ENCODE results near the gene GPD2. TPM values are rescaled to one million over a fixed set of nuclear protein-coding genes. Genes with fewer than 3 reads are reported as not detected.

The GPD2 gene
- total and polyA plus RNA-seq, 2 donors, result 7.9 to 56.0 TPM

DNA sequence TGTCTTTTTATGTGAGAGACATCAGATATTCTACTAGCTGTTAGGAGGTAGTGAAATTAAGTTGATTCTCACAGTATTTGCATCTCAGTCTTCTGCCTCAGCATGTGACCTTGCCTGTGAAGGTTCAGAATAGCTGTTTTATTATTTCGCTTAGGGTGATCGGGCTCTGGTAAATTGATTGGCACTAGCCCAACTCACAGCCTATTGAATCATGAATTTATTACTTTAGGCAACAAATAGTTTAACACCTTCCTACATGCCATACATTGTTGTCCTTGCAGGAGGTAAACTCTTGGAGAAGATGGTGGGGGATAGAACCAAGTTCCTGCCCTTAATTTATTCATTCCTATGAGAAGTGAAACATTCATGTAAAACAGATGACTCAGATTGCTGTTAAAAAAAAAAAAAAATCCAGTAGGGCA is 101.9 kb downstream of the GPD2 start:
- Histone ChIP-seq H3K36me3 (ENCODE audit: insufficient read depth) (no peaks in the 10 kb centered on the region), H3K4me1 (ENCODE audit: insufficient read depth) (no peaks in the 10 kb centered on the region), H3K4me3 (ENCODE audit: low read depth, low read length) (no peak overlapping the region), H3K27ac (ENCODE audit: low read depth) (no peak overlapping the region)
- WGBS, result 97% methylated on average over 2 of the region's 2 CpGs
- DNase-seq (ENCODE audit: extremely low spot score), result no peak

DNA sequence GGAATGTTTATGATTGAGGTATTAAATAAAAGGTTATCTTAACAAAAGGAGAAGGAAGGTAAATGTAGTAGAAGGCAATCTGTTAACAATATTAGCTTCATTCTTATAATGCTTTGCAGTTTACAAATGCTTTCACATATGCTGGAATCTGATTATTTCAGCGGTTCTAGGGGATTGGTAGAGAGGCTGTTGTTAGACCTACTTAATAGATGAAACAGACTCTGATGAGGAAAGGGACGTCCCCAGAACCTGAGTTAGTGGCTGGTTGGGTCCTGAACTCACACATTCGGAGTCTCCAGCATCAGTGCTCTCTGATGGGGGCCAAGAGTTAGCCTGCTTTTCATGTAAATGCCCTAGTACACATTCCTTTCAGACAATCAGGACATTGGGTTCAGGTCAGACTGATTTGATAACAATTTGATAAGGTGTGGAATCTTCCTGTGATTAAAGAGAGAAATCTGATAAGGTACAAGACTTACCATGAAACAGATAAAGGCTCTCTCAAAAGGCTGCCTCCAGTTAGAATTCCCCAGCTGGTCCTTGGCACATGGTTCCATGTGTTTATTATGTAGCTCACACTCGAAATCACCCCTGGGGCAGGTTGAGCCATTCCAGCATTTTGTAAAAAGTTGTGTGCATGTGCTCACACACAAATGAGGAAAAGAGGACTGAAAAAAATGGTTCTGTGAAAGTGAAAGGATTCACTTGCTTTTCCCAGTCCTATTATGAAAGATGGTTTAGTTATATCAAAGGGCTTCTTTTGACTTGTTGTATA is 103.1 kb downstream of the GPD2 start:
- 70% methylated on average over 4 of the region's 4 CpGs for WGBS
- DNase-seq (ENCODE audit: extremely low spot score), result no peak
- no peaks in the 10 kb centered on the region for H3K36me3 ChIP-seq (ENCODE audit: insufficient read depth)
- H3K4me1 ChIP-seq (ENCODE audit: insufficient read depth), result no peaks in the 10 kb centered on the region
- no peak overlapping the region for H3K27ac ChIP-seq (ENCODE audit: low read depth)
- H3K4me3 ChIP-seq (ENCODE audit: low read depth, low read length), result no peak overlapping the region

DNA sequence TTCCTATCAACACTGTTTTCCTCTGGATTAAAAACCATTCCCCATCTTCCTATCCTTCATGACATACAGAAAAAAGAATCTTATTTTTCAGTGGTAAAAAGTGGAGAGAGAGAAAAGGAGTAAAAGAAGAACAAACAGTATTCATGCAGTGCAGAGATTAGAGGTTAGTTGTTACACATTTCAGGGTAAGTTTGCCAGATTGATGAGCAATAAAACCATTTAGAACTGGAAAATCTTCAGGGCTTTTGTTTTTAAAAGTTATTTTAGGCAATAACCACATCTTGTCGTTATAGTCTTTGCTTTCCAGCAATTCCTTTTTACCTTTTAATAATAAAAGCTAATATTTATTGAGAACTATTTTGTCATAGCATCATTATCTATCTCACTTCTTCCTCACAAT is 104.5 kb downstream of the GPD2 start:
- H3K4me1 ChIP-seq (ENCODE audit: insufficient read depth), result no peaks in the 10 kb centered on the region
- 27% methylated on average over 1 of the region's 1 CpG for WGBS

DNA sequence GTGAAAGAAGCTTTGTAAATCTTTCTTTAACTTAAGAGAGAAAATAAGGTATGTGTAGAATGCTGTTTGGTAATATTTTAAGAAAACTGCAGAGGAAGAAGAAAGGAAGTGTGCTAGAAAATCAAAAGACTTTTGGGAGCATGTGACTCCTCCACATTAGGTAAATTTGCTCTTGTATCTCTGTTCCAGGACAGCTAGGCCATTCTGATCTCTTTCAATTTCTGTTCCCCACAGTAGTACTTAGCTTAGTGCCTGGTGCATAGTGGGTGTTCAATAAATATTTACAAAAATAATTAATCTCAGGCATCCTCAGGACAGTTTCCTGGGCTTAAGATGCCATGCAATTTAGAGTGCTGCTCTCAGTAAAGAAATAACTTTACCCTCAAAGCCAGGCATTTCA is 105.0 kb downstream of the GPD2 start:
- Histone ChIP-seq H3K4me1 (ENCODE audit: insufficient read depth) (no peaks in the 10 kb centered on the region), H3K27ac (ENCODE audit: low read depth) (no peak overlapping the region), H3K36me3 (ENCODE audit: insufficient read depth) (no peaks in the 10 kb centered on the region), H3K4me3 (ENCODE audit: low read depth, low read length) (no peak overlapping the region)
- no peak for DNase-seq (ENCODE audit: extremely low spot score)

More for the DNA sequence above, 104.5 kb downstream of the GPD2 start:
- DNase-seq (ENCODE audit: extremely low spot score), result no peak
- Histone ChIP-seq H3K4me3 (ENCODE audit: low read depth, low read length) (no peak overlapping the region), H3K36me3 (ENCODE audit: insufficient read depth) (no peaks in the 10 kb centered on the region), H3K27ac (ENCODE audit: low read depth) (no peak overlapping the region)

DNA sequence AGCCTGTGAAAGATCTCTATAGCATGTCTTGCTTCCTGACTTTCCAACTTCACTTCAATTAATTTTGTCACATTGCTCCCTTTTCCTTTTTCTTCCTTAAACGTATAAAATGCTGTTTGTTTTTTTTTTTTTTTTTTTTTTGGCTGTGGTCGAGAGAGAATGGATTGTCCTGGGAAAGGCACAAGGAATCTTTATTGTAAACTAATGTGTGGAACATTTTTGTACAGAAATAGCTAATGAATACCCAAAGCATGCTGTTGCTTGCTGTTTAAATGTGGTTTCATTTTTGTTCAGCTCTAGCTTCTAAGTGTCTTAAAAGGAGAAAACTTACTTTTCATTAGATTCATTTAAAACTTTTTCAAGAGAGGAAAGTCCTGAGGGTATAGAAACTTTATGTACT is 105.5 kb downstream of the GPD2 start:
- 20% methylated on average over 2 of the region's 2 CpGs for WGBS
- DNase-seq (ENCODE audit: extremely low spot score), result no peak
- no peak overlapping the region for H3K4me3 ChIP-seq (ENCODE audit: low read depth, low read length)

DNA sequence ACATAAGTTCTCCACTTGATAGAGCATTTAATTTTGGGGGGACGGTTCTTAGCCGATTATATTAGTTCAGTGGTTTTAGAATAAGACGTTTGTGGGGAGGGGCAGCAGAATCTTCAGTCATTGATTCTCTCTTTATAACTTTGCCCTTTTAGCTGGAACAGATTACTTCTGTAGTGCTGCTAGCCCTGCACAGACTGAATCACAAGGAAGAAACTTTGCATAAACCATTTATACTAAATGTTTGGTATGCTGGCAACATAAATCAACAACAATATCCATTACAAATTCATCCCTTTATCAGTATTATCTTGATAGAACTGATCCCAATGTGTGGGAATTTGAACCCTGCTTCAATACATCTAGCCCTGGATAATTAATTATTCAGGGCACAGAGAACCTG is 112.2 kb downstream of the GPD2 start:
- DNase-seq (ENCODE audit: extremely low spot score), result no peak
- 85% methylated on average over 3 of the region's 3 CpGs for WGBS
- Histone ChIP-seq H3K4me3 (ENCODE audit: low read depth, low read length) (no peak overlapping the region), H3K27ac (ENCODE audit: low read depth) (no peak overlapping the region), H3K4me1 (ENCODE audit: insufficient read depth) (no peaks in the 10 kb centered on the region), H3K36me3 (ENCODE audit: insufficient read depth) (no peaks in the 10 kb centered on the region)

More for the DNA sequence above, 105.5 kb downstream of the GPD2 start:
- H3K36me3 ChIP-seq (ENCODE audit: insufficient read depth), result no peaks in the 10 kb centered on the region
- no peak overlapping the region for H3K27ac ChIP-seq (ENCODE audit: low read depth)
- no peaks in the 10 kb centered on the region for H3K4me1 ChIP-seq (ENCODE audit: insufficient read depth)

DNA sequence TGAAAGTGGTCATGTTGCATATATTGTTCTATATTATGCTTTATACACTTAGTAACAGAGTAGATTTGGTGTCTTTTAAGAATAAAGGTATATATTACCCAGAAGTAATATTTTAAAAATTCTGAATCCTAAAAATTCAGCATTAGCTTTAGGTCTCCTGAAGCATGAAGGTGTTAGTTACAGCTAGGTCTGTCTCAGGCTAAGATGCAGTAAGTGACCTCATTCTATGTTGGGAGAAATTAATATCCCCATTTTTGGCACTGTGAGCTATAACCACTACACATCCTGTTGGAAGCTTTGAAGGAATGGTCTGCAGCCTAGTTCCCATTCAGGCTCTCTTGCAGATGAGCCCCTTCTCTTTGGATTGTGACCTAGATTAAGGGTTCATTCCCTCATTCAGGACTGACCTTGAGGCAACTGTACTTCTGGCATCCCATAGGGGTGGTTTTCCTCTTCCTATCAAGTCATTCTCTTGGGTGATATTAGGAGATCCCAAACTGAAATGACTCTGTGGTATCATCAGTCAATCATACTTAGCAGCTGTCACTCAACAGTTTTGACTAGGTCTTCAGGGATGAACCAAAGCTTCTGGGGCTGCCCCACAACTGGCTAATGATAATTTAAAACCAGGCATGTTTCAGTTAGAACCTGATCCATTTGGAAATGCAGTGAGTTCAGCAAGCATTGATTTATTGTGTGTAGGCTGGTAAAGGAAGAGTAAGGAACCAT is 117.7 kb downstream of the GPD2 start:
- peaks cover 2% of the 10 kb centered on the region for H3K36me3 ChIP-seq (ENCODE audit: insufficient read depth)
- no peak overlapping the region for H3K4me3 ChIP-seq (ENCODE audit: low read depth, low read length)
- no peak overlapping the region for H3K27ac ChIP-seq (ENCODE audit: low read depth)
- no peak for DNase-seq (ENCODE audit: extremely low spot score)
- H3K4me1 ChIP-seq (ENCODE audit: insufficient read depth), result no peaks in the 10 kb centered on the region

DNA sequence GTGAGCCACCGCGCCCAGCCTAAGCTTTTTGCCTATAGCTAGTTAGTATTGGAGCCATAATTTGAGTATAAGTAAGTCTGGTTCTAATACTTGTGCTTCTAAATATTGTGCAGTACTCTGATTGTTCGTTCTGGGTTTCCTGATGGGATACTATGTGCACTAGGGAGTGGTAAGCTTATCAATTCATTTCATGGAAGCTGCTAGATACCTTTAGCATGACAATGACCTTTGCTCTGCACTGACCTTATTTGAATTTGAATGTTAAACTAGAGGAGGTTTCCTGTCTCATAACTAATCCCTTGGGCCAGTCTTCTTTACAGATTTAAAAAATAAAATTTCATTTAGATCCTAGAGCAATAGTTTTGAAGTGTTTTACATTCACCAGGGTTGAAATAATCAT is 125.1 kb downstream of the GPD2 start:
- H3K36me3 ChIP-seq (ENCODE audit: insufficient read depth), result peaks cover 2% of the 10 kb centered on the region
- no peak overlapping the region for H3K27ac ChIP-seq (ENCODE audit: low read depth)
- WGBS, result 97% methylated on average over 3 of the region's 3 CpGs
- no peaks in the 10 kb centered on the region for H3K4me1 ChIP-seq (ENCODE audit: insufficient read depth)
- no peak for DNase-seq (ENCODE audit: extremely low spot score)
- H3K4me3 ChIP-seq (ENCODE audit: low read depth, low read length), result no peak overlapping the region

DNA sequence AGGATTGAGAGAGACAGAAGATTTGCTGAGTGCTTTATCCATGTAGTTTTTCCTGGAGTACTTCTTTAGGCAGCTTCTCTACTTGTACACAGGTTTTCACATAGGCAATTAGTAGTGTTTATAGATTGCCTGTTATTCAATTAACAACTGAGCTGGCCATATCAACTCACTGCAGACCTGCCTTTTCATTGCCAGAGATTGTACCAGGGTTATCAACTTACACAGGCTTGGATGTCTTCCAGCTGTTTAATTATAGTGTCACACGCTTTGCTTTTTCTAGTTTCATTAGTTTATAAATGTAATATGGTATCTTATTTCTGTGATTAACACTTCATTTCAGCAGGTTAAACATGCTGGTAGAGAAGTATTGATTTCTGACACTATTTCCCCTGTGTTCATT is 125.9 kb downstream of the GPD2 start:
- H3K27ac ChIP-seq (ENCODE audit: low read depth), result no peak overlapping the region
- H3K4me3 ChIP-seq (ENCODE audit: low read depth, low read length), result no peak overlapping the region
- peaks cover 2% of the 10 kb centered on the region for H3K36me3 ChIP-seq (ENCODE audit: insufficient read depth)
- H3K4me1 ChIP-seq (ENCODE audit: insufficient read depth), result no peaks in the 10 kb centered on the region
- WGBS, result 64% methylated on average over 1 of the region's 1 CpG
- DNase-seq (ENCODE audit: extremely low spot score), result no peak

DNA sequence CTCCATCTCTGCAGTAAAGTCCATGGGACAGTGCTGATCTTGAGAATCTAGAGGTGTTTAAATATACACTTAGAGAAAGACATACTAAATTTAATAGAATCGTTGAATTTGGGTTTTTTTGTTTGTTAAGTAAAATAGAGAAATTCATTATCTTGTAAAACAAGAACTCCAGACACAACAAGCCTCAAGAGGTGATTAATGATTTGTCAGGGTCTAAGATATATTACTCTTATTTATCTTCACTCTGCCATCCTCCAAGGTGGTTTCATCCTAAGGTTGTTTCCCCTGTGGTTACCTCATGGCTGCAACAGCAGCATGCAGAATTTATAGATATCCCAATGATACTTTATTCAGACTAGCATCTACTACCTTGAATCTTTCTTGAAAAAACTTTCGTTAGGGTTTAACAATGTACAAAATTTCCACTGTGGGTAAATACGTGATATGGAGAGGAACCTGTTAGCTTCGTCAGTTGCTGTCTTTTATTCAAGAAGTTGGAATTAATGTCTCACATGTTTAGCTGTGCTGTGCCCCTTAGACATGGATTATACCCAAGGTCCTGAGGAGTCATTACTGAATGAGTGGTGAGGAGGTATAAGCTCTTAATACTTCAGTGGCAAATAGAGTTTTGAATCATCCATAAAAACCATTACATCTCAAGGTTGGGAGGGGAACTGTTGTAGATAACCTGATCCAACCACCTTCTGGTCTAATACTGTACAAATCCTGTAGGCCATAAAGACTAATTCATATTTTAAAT is 128.0 kb downstream of the GPD2 start:
- WGBS, result 95% methylated on average over 4 of the region's 4 CpGs

DNA sequence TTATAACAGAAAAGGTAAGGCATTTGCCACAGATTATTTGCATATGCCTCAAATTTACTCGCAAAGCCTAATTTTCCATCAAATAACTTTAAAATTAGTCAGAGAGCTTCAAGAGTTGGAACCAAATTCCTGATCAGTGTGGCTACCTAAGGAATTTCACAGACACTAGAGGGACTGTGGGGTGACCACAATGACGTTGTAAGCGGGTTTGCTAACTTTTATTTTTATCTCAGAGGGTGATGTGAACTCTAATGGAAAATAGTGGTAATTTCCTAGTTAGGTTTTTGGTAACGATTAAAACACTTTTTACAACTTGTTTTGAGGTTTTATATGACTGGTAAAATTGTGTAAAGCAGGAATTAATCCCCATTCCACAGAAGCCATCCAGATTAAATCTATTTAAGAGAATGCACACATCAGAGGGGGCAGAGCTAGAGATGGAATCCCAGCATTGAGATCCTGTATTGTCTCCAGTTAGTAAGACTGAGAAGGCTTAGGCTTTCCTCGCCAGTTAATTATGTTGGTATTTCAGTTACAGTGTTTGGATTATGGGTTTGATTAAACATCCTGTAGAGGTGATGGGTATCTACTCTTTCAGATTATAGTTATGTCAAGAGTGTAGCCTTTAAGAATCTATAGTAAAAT is 129.0 kb downstream of the GPD2 start:
- no peak for DNase-seq (ENCODE audit: extremely low spot score)
- Histone ChIP-seq H3K36me3 (ENCODE audit: insufficient read depth) (peaks cover 2% of the 10 kb centered on the region), H3K4me3 (ENCODE audit: low read depth, low read length) (no peak overlapping the region), H3K27ac (ENCODE audit: low read depth) (no peak overlapping the region), H3K4me1 (ENCODE audit: insufficient read depth) (no peaks in the 10 kb centered on the region)
- WGBS, result 83% methylated on average over 5 of the region's 5 CpGs

More for the DNA sequence above, 128.0 kb downstream of the GPD2 start:
- Histone ChIP-seq H3K27ac (ENCODE audit: low read depth) (no peak overlapping the region), H3K4me3 (ENCODE audit: low read depth, low read length) (no peak overlapping the region), H3K36me3 (ENCODE audit: insufficient read depth) (no peaks in the 10 kb centered on the region), H3K4me1 (ENCODE audit: insufficient read depth) (no peaks in the 10 kb centered on the region)
- DNase-seq (ENCODE audit: extremely low spot score), result no peak

DNA sequence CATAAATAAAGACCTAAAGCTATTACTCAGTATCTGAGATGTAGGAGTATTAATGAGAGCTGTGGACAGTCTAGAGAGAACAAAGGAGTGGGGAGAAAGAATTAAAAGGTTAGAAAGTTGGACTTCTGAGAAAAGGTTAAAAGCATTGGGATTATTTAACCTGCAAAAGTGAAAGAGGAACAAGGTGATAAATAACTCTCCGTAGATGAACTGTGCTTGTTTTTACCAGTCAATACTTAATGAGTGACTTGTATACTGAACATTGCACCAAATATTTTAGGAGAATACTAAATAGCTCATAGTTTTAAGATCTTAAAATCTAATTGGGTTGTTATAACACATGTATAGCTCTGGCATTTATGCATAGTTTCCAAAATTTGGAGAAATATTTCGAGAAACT is 137.5 kb downstream of the GPD2 start:
- no peak for DNase-seq (ENCODE audit: extremely low spot score)
- H3K27ac ChIP-seq (ENCODE audit: low read depth), result no peak overlapping the region
- 91% methylated on average over 2 of the region's 2 CpGs for WGBS
- H3K4me3 ChIP-seq (ENCODE audit: low read depth, low read length), result no peak overlapping the region
- no peaks in the 10 kb centered on the region for H3K4me1 ChIP-seq (ENCODE audit: insufficient read depth)
- H3K36me3 ChIP-seq (ENCODE audit: insufficient read depth), result peaks cover 2% of the 10 kb centered on the region

DNA sequence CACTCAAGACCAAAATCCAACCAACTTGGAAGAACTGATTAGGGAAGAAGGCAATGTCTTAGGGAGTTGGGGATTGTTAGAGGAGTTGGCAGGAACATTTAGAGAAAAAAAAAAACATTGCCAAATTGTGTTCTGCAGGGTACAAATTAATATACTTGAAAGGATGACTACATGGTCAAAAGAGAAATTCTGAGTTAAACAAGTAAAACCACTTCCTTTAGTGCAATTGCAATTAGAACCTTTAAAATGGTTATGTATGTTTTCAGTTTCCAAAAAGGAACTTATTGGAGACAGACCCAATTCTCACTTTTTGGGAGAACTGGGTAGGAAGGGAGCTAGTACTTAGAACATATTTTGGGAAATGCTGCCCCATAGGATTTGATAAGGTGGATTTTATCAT is 137.9 kb downstream of the GPD2 start:
- H3K27ac ChIP-seq (ENCODE audit: low read depth), result no peak overlapping the region
- no peak for DNase-seq (ENCODE audit: extremely low spot score)
- peaks cover 2% of the 10 kb centered on the region for H3K36me3 ChIP-seq (ENCODE audit: insufficient read depth)
- no peak overlapping the region for H3K4me3 ChIP-seq (ENCODE audit: low read depth, low read length)
- no peaks in the 10 kb centered on the region for H3K4me1 ChIP-seq (ENCODE audit: insufficient read depth)

Measured in urinary bladder (tissue), 4 donors.